Gastroesophageal sphincter (tissue), 4 donors: ENCODE data around the gene DICER1. TPM values are rescaled to one million over a fixed set of nuclear protein-coding genes. Genes with fewer than 3 reads are reported as not detected.

Experiments
- ATAC-seq: fragments of 150-250 bp; one replicate; pipeline ENCODE4 v1.9.1; 2016; ENCODE audit warnings: mild to moderate bottlenecking, moderate library complexity
- H3K27ac ChIP-seq, 4 donors: fragments of 200-600 bp; sonication (generic) in 3 of 4; 1 replicate in 3 of 4; 2 replicates in 1 of 4; pipeline ENCODE4 v1.5.1; 2016 to 2019
- H3K27me3 ChIP-seq: fragments of 200-600 bp; sonication (generic); one replicate; pipeline ENCODE4 v1.5.1; 2019
- H3K36me3 ChIP-seq, 2 donors: fragments of 200-600 bp; sonication (generic); one replicate each; pipeline ENCODE4 v1.5.1; 2019; ENCODE audit warnings: control low read depth in 1 of 2
- H3K4me1 ChIP-seq, 3 donors: fragments of 200-600 bp; sonication (generic); 1 replicate in 2 of 3; 2 replicates in 1 of 3; pipeline ENCODE4 v1.5.1; 2016 to 2019; ENCODE audit warnings: control low read depth in 2 of 3
- H3K4me3 ChIP-seq, 2 donors: fragments of 200-600 bp; sonication (generic); one replicate each; pipeline ENCODE4 v1.5.1; 2019; ENCODE audit warnings: mild to moderate bottlenecking in 1 of 2, moderate library complexity in 1 of 2
- H3K9me3 ChIP-seq, 3 donors: fragments of 200-600 bp; sonication (generic); one replicate each; pipeline ENCODE4 v1.5.1; 2017 to 2019; ENCODE audit warnings: control low read depth in 2 of 3
- CTCF ChIP-seq, 4 experiments: fragments of 200-600 bp in 2 of 4; fragments of 450-650 bp in 2 of 4; sonication (generic) in 1 of 4; IDR thresholded peaks; one replicate each; pipeline ENCODE4 v1.5.1; 2017 to 2019; ENCODE audit warnings: antibody characterized with exemption in 4 of 4, mild to moderate bottlenecking in 2 of 4, moderate library complexity in 2 of 4
- EP300 ChIP-seq: sonication (generic); formaldehyde crosslinking; IDR thresholded peaks from one replicate; pipeline ENCODE4 v1.6.1; 2017; ENCODE audit warnings: antibody characterized with exemption, mild to moderate bottlenecking
- POLR2A ChIP-seq, 2 donors: fragments of 450-650 bp; IDR thresholded peaks; one replicate each; pipeline ENCODE4 v1.6.1; 2017; ENCODE audit warnings: antibody characterized with exemption in 2 of 2, mild to moderate bottlenecking in 2 of 2, moderate library complexity in 1 of 2
- POLR2AphosphoS5 ChIP-seq: sonication (generic); formaldehyde crosslinking; IDR thresholded peaks from one replicate; pipeline ENCODE4 v1.6.1; 2017; ENCODE audit warnings: antibody characterized with exemption
- WGBS, 2 donors: methylation state at CpG; one replicate each; pipeline ENCODE4 v1.1.5; 2018; ENCODE audit warnings: low coverage in 1 of 2; 5-methylcytosine and 5-hydroxymethylcytosine counted together
- total RNA-seq, 4 donors: library from RNA; depleted of rRNA; stranded (reverse); fragments of >200 nt; gene quantifications; one replicate each; pipeline ENCODE4 v1.1.0, GENCODE V29; 2016

DICER1 gene
- total RNA-seq, 4 donors from 2014 or later, result 57.5 to 74.9 (median 68.6) TPM

- H3K27ac ChIP-seq, result no peak overlapping the region
- H3K36me3 ChIP-seq, result no peaks in the 10 kb centered on the region
- WGBS, 2 donors, result 66 to 78% methylated on average over 7 of the region's 7 CpGs
- no peak for ATAC-seq
- H3K4me1 ChIP-seq, result no peaks in the 10 kb centered on the region
- H3K4me3 ChIP-seq, result no peak overlapping the region
- TF ChIP-seq POLR2AphosphoS5, result no peak
- TF ChIP-seq POLR2A (IDR thresholded peaks at IDR 0.05), result no peak
- TF ChIP-seq EP300, result no peak
- TF ChIP-seq CTCF (IDR thresholded peaks at IDR 0.05), result no peak
- H3K9me3 ChIP-seq, result no peaks in the 10 kb centered on the region
- H3K27me3 ChIP-seq, result no peaks in the 10 kb centered on the region
Measured at GRCh38 chr14:95059126-95059525, 98.2 kb downstream of the DICER1 start.

- H3K27me3 ChIP-seq, result no peaks in the 10 kb centered on the region
- H3K27ac ChIP-seq, result no peak overlapping the region
- ATAC-seq, result no peak
- WGBS, 2 donors, result 84 to 86% methylated on average over 6 to 7 of the region's 9 CpGs
- H3K9me3 ChIP-seq, result no peaks in the 10 kb centered on the region
- no peaks in the 10 kb centered on the region for H3K36me3 ChIP-seq
- no peaks in the 10 kb centered on the region for H3K4me1 ChIP-seq
- no peak overlapping the region for H3K4me3 ChIP-seq
- no peak for TF ChIP-seq CTCF (IDR thresholded peaks at IDR 0.05)
- TF ChIP-seq POLR2A (IDR thresholded peaks at IDR 0.05), result no peak
- no peak for TF ChIP-seq POLR2AphosphoS5
- no peak for TF ChIP-seq EP300
Measured at GRCh38 chr14:95058491-95058890, 98.8 kb downstream of the DICER1 start.

- Histone ChIP-seq H3K27ac (no peak overlapping the region), H3K36me3 (no peaks in the 10 kb centered on the region), H3K4me1 (no peaks in the 10 kb centered on the region), H3K9me3 (no peaks in the 10 kb centered on the region), H3K27me3 (no peaks in the 10 kb centered on the region), H3K4me3 (no peak overlapping the region)
- no peak for ATAC-seq
- TF ChIP-seq EP300 (no peak), CTCF (IDR thresholded peaks at IDR 0.05) (no peak), POLR2A (IDR thresholded peaks at IDR 0.05) (no peak), POLR2AphosphoS5 (no peak)
- WGBS, 2 donors, result 57 to 80% methylated on average over 2 to 4 of the region's 8 CpGs
Measured at GRCh38 chr14:95057851-95058250, 99.5 kb downstream of the DICER1 start.

GRCh38 chr14:95057147-95057546 lies 100.2 kb downstream of the DICER1 start:
- no peaks in the 10 kb centered on the region for H3K36me3 ChIP-seq
- no peaks in the 10 kb centered on the region for H3K27me3 ChIP-seq
- no peaks in the 10 kb centered on the region for H3K9me3 ChIP-seq
- WGBS, 2 donors, result 77 to 80% methylated on average over 6 to 7 of the region's 8 CpGs
- H3K27ac ChIP-seq, result no peak overlapping the region
- no peak overlapping the region for H3K4me3 ChIP-seq
- no peaks in the 10 kb centered on the region for H3K4me1 ChIP-seq
- no peak for ATAC-seq
- TF ChIP-seq POLR2A (IDR thresholded peaks at IDR 0.05) (no peak), EP300 (no peak), CTCF (IDR thresholded peaks at IDR 0.05) (no peak), POLR2AphosphoS5 (no peak)

GRCh38 chr14:95056476-95056875 lies 100.9 kb downstream of the DICER1 start:
- ATAC-seq, result no peak
- H3K9me3 ChIP-seq, result no peaks in the 10 kb centered on the region
- H3K4me1 ChIP-seq, result no peaks in the 10 kb centered on the region
- TF ChIP-seq POLR2AphosphoS5, result no peak
- WGBS, 2 donors, result 17 to 49% methylated on average over 1 to 3 of the region's 10 CpGs
- no peaks in the 10 kb centered on the region for H3K27me3 ChIP-seq
- no peak overlapping the region for H3K4me3 ChIP-seq
- H3K27ac ChIP-seq, result no peak overlapping the region
- H3K36me3 ChIP-seq, result no peaks in the 10 kb centered on the region
